CD4-positive, alpha-beta T cell treated with Interleukin-6 at 100 ng/mL for 8 hours (primary cell): ENCODE measurements around the gene RAB4B.
A peak's percentile ranks its signal among the peaks of the same experiment; 100 is the strongest.
"Not testable (repeated sequence)": the region's sequence is repeated elsewhere in the genome, so short reads cannot be mapped to it uniquely, and the experiment has no call there.

Experiments
- DNase-seq: peaks from one replicate; pipeline ENCODE4 v3.0.0-alpha.2; 2020; ENCODE audit warnings: mixed read lengths, low spot score

The RAB4B gene

GRCh38 chr19:40822704-40823553, 44.9 kb downstream of the RAB4B start:
- not testable (repeated sequence) for DNase-seq

- DNase-seq: not testable (repeated sequence)
Observed at GRCh38 chr19:40824916-40825315, 46.9 kb downstream of the RAB4B start.

- DNase-seq: not testable (repeated sequence)
Observed at GRCh38 chr19:40825460-40826095, 47.5 kb downstream of the RAB4B start.

DNA sequence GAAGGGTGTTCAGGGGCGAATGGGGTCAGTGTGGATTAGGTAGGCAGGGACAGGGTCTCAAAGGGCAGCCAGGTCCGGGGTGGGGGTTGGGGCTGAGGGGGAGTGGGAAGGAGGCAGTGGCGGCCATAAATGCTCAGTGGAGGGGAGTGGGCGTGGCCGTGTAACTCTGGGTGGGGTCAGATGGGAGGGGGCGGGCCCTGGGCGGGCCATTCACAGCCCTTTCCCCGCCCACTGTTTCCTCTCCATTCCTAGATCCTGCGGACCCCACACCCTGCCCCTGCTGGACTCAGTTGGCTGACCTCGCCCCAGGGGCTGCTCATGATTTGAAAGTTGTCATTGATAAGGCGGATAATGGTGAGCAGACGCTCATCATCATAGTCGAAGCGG, 48.3 kb downstream of the RAB4B start:
- not testable (repeated sequence) for DNase-seq

DNA sequence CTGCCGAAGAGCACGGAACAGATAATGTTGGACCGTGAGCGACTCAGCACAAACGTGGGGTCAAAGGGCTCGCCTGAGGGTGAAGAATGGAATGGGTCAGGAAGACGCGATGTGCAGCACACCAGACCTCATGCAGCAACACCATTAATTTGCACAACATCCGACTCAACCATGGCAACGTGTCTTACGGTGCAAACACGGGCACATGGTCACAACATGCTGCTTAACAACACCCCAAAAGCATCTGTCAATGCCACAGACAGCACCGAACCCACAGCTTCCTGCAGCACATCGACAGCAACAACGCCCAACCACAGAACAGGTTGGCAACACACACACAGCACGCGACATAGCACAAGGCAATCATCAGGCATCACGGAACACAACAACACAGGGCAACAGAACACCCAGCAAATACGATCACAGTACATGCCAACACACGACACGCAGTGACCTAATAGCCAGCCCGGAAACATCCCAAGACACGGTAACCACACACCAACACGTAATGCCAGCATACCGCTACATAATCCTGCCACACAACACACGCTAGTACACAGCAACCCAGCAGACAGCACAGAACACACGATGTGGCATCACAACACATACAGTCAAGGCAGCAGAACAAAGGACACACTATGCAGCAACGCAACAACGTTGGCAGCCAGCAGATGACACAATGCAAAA, 48.8 kb downstream of the RAB4B start:
- DNase-seq: peak; percentile 76

DNA sequence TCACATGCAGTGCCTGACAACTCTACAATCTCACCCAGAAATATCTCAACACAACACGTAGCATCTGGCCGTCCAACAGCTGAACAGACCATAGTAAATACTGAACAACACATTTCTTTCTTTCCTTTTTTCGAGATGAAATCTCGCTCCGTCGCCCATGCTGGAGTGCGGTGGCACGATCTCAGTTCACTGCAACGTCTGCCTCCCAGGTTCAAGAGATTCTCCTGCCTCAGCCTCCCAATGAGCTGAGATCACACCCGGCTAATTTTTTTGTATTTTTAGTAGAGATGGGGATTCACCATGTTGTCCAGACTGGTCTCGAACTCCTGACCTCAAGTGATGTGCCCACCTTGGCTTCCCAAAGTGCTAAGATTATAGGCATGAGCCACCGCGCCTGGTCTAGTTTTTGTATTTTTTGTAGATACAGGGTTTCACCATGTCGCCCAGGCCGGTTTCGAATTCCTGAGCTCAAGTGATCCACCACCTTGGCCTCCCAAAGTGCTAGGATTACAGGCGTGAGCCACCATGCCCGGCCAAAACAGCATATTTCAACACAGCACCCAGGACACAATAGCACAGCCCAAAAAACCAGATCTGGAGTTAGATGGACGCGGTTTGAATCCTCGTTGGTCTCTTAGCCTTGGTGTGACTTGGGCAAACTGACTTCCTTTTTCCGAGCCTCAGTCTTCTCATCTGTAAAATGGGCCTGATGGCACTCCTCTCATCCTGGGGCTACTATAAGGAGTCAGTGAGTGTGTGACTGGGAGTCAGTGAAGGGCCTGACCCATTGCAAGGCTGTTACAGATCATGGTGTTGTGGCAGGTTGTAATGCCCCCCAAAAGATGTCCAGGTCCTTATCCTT, 49.6 kb downstream of the RAB4B start:
- no peak for DNase-seq

DNA sequence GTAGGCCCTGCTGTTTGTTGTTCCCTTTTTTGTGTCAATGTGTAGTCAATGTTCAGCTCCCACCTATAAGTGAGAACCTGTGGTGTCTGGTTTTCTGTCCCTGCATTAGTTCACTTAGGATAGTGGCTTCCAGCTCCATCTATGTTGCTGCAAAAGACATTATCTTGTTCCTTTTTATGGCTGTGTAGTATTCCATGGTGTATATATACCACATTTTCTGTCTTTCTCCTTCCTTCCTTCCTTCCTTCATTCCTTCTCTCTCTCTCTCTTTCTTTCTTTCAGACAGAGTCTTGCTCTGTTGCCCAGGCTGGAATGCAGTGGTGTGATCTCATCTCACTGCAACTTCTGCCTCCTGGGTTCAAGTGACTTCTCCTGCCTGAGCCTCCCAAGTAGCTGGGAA, 51.2 kb downstream of the RAB4B start:
- no peak for DNase-seq

DNA sequence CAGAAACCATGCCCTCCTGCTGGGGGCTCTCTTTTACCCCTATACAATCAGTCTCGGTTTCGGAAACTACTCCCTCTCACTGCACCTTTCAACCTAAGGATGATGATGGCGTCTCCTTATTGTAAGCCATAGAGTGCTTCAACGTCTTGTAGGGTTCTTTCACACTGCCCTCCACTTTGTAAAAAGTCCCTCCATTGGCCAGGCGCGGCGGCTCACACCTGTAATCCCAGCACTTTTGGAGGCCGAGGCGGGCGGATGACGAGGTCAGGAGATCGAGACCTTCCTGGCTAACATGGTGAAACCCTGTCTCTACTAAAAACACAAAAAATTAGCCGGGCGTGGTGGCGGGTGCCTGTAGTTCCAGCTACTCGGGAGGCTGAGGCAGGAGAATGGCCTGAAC, 52.7 kb downstream of the RAB4B start:
- DNase-seq: not testable (repeated sequence)

GRCh38 chr19:40831502-40832430, 53.7 kb downstream of the RAB4B start:
- DNase-seq: no peak

- not testable (repeated sequence) for DNase-seq
Observed at GRCh38 chr19:40832431-40832790, 54.4 kb downstream of the RAB4B start.

DNA sequence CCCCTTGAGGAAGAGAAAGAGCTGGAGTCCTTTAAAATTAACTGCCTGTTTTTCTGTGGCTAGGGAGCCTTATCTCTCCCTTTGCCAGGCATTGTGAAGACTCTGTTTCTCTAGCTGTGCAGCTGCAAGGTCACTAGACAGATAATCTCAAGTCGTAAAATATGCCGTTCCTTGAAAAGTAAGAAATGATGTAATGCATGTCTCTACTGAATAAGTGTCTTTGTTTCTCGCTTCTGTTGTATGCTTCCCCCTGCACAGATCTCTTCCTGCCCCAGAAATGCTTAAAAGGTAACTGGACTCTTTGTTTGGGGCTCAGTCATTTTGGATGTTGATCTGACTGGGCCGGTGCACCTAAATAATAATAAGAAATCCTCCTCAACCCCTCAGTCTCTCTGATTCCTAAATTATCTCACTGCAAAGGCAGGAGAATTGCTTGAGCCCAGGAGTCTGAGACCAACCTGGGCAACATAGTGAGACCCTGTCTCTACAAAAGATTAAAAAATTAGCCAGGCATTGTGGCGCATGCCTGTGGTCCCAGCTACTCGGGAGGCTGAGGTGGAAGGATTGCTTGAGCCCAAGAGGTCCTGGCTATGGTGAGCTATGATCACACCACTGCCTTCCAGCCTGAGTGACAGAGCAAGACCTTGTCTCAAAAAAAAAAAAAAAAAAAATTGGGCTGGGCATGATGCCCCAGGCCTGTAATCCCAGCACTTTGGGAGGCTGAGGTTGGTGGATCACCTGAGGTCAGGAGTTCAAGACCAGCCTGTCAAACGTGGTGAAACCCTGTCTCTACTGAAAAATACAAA, 55.9 kb downstream of the RAB4B start:
- DNase-seq: not testable (repeated sequence)

GRCh38 chr19:40836754-40837429, 58.8 kb downstream of the RAB4B start:
- DNase-seq: no peak

DNA sequence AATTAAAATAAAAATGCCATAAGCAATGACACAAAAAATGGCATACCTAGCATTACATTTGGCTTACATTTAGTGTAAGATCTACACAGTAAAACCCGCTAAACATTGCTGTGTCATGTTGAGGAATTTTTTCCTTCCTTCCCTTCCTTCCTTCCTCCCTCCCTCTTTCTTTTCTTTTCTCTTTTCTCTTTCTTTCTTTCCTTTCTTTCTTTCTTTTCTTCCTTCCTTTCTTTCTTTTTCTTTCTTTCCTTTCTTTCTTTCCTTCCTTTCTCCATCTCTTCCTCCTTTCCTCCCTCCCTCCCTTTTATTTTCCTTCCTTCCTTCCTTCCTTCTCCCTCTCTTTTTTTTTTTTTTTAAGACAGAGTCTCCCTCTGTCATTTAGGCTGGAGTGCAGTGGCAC, 60.4 kb downstream of the RAB4B start:
- DNase-seq: not testable (repeated sequence)

DNA sequence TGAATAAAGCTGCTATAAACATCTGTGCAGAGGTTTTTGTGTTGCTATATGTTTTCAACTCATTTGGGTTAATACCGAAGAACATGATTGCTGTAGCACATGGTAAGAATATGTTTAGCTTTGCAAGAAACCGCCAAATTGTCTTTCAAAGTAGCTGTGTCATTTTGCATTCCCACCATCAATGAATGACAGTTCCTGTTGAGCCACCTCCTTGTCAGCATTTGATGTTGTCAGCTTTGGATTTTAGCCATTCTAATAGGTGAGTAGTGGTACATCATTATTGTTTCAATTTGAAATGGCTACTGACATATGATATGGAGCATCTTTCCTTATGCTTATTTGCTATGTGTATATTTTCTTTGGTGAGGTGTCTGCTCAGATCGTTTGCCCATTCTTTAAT, 64.0 kb downstream of the RAB4B start:
- not testable (repeated sequence) for DNase-seq

DNA sequence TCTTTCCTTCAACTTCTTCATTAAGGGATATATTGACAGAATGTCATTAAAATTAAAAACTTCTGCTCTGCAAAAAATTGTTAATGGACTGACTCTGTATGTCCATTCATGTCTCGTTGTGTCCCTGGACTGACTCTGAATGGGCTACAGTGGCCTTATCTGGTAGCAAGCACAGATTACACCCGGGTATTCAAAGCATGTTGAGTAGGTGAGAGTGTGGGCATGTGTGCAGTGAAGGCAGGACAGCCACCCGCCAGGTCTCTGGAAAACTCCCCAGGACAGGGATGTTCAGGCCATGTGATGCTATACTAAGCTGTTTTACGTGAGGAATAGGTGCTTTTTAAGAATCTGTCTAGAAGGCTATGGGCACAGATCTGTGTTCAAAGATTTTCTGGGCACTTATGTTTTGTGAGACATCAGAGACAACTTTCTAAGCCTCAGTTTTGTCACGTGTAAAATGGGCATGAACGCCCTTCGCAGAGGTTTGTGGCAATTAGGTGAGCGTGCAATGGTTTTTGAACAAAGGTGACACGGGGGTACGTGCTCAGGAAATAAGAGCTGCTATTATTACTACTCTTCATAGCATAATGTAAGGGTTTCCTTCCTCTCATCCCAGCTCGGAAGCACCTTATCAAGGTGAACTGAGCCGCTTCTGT, 65.1 kb downstream of the RAB4B start:
- not testable (repeated sequence) for DNase-seq

- not testable (repeated sequence) for DNase-seq
Observed at GRCh38 chr19:40843653-40844052, 65.6 kb downstream of the RAB4B start.
